Nucleus accumbens (tissue), 56 donors: Measurements from ENCODE around the gene CDK11A.
"Not testable (repeated sequence)": the region's sequence is repeated elsewhere in the genome, so short reads cannot be mapped to it uniquely, and the experiment has no call there.

Experiments
- DNase-seq, 56 donors: peaks; one replicate each; lab custom pipeline; 2025; lab: John Stamatoyannopoulos, UW

The CDK11A gene

DNA sequence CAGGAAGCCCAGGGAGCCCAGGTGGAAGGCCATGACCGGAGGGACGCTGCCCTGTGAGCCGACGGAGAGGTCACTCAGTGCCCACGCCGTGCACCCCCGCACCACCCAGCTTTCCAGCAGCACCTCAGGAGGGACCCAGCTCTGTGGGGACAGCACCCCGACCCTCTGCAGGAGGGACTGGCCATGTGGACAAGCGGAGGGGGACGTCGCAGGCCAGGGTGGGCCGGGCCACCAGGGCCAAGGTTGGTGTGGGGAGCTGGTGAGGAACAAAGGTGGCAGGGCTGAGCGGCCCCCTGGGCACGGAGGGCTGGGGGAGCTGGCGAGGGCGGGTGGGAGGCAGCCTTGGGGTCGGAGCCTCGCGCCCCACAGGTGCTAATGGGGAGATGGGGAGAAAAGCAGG is 31.3 kb upstream of the CDK11A start:
- DNase-seq: no peak

DNA sequence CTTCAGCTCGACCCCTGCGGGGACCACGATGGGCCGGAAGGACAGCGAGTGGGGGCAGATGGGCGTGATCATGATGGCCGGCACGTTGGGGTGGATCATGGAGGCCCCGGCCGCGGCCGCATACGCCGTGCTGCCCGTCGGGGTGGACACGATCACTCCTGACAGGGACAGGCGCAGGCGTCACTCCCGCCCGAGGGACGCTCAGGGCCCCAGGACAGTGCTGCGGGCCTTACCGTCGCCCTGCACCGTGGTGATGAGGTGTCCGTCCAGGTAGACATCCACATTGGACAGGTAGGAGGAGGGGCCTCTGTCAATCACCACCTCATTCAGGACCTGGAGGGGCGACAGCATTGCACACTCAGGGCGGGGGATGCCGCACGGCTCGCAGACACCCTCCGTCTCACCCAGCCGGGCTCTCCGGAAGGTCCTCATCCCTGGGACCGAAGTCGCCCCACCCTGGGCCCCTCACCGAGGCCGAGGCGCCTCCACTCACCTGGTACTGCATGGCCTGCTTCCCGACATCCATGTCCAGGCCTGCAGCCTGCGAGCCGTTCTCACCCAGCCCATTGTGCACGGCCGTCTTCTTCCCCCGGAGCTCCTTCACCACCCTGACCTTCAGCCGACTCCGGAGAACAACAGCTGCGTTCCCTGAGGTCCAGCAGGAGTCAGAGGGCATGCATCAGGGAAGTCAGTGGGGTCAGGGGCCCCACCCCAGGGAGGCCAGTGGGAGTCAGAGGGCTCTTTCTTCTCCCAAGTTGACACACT is 30.1 kb upstream of the CDK11A start:
- no peak for DNase-seq

DNA sequence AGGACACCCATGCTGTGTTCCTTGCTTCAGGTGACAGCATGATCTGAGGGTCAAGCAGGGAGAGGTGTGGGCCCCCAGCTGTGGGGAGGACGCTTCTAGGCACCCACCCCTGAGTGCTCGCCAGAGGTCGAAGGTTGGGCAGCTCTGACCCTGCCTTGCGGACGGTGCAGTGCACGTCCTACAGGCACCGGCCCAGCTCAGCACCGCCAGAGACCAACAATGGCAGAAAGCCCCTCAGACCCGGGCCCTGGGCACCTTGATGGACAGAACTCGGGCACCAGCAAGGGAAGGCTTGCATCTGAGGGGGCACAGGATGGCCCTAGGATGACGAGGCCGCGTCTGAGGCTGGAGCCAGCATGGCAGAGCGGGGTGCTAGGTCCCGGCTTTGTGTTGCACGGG is 29.4 kb upstream of the CDK11A start:
- no peak for DNase-seq

DNA sequence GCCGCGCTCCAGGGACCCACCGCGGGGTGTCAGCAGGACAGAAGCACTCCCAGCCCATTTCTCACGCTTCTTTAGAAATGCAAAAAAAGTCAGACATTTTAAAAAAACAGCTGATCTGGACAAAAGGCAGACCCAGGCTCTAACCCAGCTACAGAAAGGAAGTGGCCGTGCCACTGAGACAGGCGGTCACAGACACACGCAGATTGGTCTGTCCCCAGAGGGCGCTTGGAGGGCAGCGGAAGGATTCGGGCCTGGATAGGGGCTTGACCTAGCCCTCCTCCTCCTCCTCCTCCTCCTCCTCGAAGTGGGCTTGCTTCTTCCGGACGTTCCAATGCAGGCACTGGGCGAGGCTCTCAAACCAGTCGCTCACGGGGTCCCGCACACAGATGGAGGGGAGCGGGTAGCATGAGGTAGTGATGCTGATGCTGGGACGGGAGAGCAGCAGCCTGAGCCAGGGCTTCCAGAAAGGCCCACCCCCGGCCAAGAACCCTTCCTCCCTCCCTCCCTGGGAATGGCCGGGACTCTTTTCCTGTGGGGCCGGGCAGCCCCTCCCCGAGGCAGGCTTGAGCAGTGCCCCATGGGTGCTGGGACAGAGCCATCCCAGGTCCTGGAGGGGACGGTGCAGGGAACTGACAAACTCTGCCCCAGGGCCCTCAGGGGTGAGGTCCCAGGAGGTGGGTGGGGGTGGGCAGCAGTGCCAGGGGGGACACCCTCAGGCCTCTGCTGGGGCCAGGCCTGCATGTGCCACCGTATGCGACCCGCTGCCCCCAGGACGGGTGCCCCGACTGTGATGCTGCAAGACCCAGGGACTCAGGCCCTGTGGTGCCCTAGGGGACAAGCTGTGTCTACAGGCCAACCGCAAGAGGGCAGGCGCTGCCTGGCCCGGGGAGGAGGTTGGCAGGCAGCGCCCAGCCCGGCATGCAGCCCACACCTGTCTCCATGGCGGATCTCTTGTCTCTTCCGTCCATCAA is 28.8 kb upstream of the CDK11A start:
- DNase-seq: no peak

DNA sequence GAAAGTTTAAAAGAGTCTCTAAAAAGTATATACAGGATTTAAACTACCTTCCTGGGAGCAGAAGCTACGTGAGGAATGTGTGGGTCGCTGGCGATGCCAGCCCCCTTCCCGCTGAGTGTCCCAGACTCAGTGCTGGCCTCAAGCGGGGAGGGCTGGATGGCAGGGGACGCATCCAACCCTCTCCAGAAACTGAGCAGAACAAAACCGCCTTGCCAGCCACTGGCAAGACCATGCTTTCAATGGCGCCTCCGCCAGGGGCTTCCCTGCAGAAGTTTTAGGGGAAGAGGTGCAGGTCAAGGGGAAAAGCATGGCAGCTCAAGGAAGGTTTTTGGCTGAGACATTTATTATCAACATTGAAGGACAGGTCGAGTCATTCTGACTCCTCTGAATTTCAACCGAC is 28.0 kb upstream of the CDK11A start:
- no peak for DNase-seq

- not testable (repeated sequence) for DNase-seq
These were observed 25.8 kb upstream of the CDK11A start for GRCh38 chr1:1749941-1750340.

GRCh38 chr1:1748686-1749321 is 24.6 kb upstream of the CDK11A start:
- DNase-seq: no peak

GRCh38 chr1:1746566-1746909 is 22.4 kb upstream of the CDK11A start:
- not testable (repeated sequence) for DNase-seq

DNA sequence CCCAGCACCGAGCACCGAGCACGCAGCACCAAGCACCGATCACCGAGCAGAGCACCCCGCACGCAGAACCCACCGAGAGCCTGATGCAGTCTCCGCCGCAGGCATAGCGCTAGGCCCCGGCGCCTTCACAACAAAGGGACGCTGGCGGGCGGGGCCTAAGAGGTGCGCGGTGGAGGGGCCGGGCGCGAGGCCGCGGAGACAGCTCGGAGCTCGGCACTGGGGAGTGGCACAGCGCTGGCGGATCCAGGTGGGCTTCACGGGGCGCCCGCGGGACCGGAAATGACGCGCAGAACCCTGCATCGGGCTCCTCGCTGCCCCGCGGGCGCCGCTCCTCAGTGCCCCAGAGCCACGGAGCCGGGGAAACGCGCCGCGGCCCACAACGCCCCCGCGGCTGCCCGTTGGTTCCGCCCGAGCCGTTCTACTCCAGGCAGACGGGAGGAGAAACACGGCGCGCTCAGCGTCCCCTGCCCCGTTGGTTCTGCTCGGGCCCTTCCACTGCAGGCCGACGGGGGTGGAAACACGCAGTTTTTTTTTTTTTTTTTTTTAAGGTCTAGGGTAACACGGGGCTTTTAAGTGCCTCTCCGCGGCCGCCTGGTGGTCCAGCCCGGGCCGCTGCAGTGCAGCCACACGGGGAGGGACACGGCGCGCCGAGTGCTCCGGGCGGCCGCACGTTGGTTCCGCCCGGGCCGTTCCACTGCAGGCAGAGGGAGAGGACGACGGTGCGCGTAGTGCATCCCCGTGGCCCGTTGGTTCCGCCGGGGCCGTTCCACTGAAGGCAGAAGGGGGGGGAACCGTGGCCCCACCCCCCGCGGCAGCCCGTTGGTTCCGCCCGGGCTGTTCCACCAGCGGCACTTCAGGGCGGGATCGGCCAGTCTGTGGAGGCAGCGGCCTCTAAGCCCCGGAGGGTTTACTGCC is 21.8 kb upstream of the CDK11A start:
- peak in 43 of 56 donors; percentile 12 to 89 (median 64) for DNase-seq

GRCh38 chr1:1742529-1742928 is 18.4 kb upstream of the CDK11A start:
- DNase-seq: not testable (repeated sequence)

- DNase-seq: not testable (repeated sequence)
These were observed 16.9 kb upstream of the CDK11A start for GRCh38 chr1:1741013-1741412.

- DNase-seq: not testable (repeated sequence)
These were observed 14.7 kb upstream of the CDK11A start for GRCh38 chr1:1738799-1739337.

DNA sequence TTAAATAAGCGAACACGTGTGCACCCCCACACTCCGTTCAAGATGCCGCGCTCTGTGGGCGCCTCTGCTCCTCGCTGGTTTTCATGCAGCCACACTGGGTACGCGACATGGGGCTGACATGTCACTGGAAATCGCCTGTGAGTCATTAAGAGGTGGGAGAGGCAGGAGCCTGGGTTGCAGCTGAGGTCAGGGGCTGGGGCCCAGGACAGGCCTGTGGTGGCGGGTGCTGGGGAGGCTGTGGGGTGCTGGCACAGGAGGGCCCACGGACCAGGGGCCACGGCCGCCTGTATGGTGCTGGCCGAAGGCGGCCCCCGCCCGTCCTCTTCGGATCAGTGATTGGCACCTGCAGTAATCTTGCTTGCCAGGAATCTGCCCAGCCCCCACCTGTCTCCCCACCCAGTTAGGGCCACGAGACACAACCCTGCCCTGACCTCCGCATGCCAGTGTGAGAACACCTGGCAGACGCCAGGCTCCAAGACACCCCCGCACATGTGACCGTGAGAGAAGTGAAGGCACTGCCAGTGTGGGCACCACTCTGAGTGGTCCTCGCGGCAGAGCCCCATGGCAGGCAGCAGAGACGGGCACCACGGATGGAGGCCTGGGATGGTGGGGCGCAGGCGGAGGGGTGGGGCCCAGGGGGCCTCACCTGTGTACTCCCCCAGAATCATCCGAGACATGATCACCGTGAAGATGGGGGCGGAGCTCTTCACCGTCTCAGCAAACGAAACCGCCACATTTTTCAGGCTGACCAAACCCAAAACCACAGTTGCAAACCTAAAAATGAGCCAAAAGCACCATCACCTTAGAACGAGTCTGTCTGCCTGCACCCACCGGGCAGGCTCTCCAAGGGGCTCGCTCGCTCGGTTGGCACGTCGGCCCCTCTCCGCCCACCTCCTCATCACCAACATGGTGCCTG is 13.8 kb upstream of the CDK11A start:
- DNase-seq: peak in 1 of 56 donors; percentile 10

GRCh38 chr1:1732381-1732780 is 8.2 kb upstream of the CDK11A start:
- DNase-seq: no peak

DNA sequence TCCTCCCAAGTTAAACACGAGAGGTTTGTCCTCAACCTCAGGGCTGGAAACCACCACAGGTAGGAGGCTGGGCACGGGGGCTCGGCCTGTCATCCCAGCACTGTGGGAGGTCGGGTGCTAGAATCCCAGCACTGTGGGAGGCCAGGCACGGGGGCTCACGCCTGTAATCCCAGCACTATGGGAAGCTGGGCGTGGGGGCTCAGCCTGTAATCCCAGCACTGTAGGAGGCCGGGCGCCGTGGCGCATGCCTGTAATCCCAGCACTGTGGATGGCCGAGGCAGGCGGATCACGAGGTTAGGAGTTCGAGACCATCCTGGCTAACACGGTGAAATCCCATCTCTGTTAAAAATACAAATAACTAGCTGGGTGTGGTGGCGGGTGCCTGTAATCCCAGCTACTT is 6.7 kb upstream of the CDK11A start:
- DNase-seq: no peak

DNA sequence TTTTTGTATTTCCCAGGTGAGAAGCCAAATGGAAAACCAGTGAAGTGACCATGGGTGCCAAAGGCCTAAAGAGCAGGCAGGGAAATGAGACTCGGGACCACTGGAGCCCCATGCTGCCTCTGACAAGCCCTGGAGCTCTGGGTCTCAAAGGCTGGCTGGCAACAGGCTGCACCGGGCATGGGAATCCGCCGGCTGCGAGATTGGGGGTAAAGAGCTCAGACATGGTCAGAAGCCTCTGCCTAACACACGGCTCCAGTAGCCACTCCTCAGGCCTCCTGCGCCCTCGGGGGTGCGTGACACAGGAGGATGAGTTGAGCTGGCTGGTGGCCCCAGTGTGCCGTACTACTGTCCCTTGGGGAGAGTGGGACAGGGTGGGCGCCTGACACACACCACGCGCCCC is 6.1 kb upstream of the CDK11A start:
- not testable (repeated sequence) for DNase-seq

DNA sequence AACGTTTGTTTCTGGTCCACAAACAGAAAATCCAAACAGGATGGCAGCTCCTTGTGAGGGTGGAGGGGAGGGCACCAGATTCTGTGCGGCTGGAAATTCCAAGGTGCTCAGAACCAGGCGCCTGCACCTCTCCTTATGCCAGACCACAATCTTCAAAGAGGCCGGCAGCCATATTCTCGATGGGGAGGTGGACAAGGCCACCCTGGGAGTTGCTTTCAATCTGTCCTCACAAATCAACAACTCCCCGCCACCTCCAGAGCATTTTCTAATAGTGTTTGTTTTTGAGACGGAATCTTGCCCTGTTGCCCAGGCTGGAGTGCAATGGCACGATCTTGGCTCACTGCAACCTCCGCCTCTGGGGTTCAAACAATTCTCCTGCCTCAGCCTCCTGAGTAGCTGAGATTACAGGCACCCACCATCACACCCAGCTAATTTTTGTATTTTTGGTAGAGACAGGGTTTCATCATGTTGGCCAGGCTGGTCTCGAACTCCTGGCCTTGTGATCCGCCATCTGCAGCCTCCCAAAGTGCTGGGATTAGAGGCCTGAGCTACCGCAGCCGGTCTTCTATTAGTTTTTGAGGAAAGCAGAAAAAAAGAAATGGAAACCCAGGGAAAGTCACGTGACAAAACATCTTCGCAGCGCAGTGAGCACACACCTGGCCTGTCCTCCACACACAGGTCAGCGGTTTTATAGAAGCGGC is 5.1 kb upstream of the CDK11A start:
- DNase-seq: not testable (repeated sequence)
